T-helper 2 cell treated with Interferon-gamma antibody and Interleukin-4, amounts not matched to agents 100 ng/mL and 5 ng/mL, for 36 hours (primary cell): ENCODE measurements around the gene ACVRL1. TPM values are rescaled to one million over a fixed set of nuclear protein-coding genes. Genes with fewer than 3 reads are reported as not detected.
"Not testable (repeated sequence)": the region's sequence is repeated elsewhere in the genome, so short reads cannot be mapped to it uniquely, and the experiment has no call there.

ENCODE experiments used
- intact Hi-C: fragments of 100-400 bp; cut with micrococcal nuclease; formaldehyde crosslinking; loops from one replicate; pipeline ENCODE4 v1.15.1; 2023
- total RNA-seq: library from RNA; stranded (reverse); gene quantifications from 2 replicates; pipeline ENCODE4 v1.2.3, GENCODE V29; 2022

The ACVRL1 gene
- total RNA-seq, 1 donor from 2014 or later = not detected

GRCh38 chr12:51873251-51873994 is 33.9 kb upstream of the ACVRL1 start:
- intact Hi-C loops = loop anchor here (10.0 kb wide), 1 partner anchor 449 kb away; the partner anchor contains the start of gene SLC4A8

DNA sequence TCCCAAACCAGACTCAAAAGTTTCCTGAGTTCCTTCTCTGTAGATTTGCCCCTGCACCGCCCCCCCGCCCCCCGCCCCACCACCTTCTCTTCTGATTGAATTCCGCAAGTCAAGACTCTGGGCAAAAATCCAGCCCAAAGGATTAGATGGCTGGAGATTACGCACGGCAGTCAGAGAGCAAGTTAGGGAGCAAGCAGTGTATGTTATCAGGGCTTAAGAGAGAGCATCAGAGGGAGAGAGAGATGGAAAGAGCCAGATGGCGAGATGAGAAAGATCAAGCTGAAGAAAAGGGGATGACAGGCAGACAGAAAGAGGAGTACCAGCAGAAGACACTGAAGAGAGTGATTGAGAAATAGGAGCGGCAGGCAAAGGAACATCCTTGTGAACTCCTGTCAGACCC is 33.3 kb upstream of the ACVRL1 start:
- intact Hi-C loops = loop anchor here (10.0 kb wide), 1 partner anchor 449 kb away; the partner anchor contains the start of gene SLC4A8

- intact Hi-C loops = loop anchor here (10.0 kb wide), 1 partner anchor 450 kb away; the partner anchor contains the start of gene SLC4A8
Observed at GRCh38 chr12:51874486-51874885, 32.8 kb upstream of the ACVRL1 start.

DNA sequence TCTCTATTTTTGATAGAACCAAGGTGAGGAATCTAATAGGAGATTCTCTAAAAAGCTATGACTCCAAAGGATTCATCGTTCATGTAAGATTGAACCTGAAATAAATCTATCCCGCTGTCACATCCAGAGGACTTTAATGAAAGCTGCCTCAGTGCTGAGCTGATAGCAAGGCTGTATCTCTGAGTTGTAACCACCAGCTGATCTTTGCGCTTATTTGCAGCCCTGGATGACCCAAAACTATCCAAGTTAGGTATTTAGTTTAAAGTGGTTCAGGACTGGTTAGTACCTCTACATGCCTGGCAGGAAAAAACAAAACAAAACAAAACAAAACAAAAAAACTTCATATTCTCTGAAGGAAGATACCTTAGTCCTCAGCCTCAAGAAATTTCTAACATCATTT is 28.2 kb upstream of the ACVRL1 start:
- intact Hi-C loops = loop anchor here (10.0 kb wide), 1 partner anchor 454 kb away; the partner anchor contains the start of gene SLC4A8

GRCh38 chr12:51883295-51883694 is 24.0 kb upstream of the ACVRL1 start:
- intact Hi-C loops = no loop called here

DNA sequence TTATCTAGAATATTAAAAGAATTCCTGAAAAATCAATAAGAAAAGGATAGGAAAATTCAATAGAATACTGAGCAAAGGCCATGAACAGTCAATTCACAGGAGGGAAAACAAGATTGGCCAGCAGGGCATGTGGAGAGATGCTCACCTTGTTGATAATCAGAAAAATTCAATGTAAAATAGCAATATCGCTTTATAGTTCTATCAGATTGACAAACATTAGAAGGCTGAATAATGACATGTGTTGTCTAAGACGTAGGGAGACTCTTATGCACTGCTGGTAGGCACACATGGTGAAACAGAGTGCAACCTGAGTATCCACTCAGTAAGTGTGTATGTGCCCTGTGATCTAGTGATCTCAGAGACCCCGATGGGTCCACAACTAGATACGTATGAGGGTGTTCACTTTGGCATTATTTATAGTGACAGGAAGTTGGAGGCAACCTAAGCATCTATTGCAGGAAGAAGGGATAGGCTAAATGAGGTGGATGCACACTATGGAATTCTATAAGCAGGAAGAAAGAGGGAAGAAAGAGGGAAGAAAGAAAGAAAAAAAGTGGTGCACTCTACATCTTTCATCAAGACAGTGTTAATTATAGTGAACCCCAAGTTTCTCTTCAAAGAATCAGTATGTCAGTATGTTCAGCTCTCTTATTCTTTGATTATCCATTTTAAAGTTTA is 23.2 kb upstream of the ACVRL1 start:
- intact Hi-C loops = no loop called here

- intact Hi-C loops = no loop called here
Observed at GRCh38 chr12:51884676-51885229, 22.6 kb upstream of the ACVRL1 start.

DNA sequence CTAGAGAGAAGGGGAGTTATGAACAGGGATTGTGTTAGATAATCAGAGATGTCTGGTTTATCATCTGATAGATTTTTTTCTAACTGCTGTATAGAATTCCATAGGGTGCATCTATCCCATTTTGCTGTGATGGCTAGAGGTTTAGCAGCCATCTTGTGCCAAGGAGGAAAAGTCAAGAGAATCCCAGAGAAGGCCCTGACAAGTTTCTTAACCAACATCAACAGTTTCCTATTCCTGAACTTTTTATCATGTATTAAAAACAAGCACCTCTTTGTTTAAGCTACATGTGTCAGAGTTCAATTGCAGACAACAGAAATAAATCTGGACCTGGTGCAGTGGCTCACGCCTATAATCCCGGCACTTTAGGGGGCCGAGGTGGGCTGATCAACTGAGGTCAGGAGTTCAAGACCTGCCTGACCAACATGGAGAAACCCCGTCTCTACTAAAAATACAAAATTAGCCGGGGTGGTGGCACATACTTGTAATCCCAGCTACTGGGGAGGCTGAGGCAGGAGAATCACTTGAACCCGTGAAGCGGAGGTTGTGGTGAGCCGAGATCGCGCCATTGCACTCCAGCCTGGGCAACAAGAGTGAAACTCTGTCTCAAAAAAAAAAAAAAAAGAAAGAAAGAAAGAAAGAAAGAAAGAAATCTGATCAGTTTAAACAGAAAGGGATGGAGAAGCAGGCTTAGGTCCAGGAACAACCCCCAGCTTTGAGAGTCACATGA is 21.8 kb upstream of the ACVRL1 start:
- intact Hi-C loops = not testable (repeated sequence)

DNA sequence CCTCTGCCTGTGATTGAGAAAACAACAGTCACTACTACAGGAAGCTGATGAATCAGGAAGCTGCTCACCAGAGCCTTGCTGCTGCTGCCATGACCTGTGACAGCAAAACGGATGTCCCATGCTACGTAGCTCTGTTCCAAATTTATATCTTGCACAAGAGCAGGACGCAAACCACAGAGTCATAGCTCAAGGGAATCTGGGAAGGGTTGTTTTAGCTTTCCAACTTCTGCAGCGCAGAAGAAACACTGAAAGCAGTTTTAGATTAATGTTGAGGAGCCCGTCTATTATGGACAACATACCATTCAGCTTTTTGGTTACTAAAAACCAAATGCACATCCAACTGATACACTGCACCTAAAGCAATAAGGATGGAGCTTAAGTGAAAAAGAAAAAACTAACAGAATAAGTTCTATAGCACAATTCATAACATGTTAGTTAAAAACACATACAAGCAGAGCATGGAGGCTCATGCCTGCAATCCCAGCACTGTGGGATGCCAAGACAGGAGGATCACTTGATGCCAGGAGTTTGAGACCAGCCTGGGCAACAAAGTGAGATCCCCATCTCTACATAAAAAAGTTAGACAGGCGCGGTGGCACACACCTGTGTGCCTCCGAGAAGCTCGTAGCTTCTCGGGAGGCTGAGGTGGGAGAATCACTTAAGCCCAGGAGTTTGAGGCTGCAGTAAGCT is 21.1 kb upstream of the ACVRL1 start:
- intact Hi-C loops = no loop called here

- intact Hi-C loops = no loop called here
Observed at GRCh38 chr12:51887476-51888315, 19.6 kb upstream of the ACVRL1 start, which contains the start of gene ANKRD33. TSS of gene ANKRD33 (plus strand) at chr12:51888103. CDS start at chr12:51888187, 84 bp downstream.

GRCh38 chr12:51888316-51889215 is 18.7 kb upstream of the ACVRL1 start:
- intact Hi-C loops = no loop called here

- intact Hi-C loops = no loop called here
Observed at GRCh38 chr12:51889216-51890132, 17.8 kb upstream of the ACVRL1 start.

DNA sequence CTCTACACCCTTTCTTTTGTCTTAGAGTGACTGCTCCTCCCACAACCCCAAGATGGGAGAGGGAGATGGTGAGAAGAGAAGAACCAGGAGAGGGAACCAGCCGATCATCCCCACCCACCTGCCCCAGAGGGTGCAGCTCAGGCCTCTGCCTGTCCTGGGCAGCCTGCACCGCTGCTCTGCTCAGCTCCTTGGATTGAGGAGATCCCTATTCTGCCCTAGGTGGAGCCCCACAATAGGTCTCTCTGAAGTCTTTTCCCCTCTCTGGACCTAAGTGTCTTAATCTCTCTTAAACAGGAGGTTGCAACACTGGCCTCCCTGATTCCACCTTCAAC is 17.2 kb upstream of the ACVRL1 start:
- intact Hi-C loops = no loop called here

GRCh38 chr12:51890511-51891171 is 16.7 kb upstream of the ACVRL1 start:
- intact Hi-C loops = no loop called here

DNA sequence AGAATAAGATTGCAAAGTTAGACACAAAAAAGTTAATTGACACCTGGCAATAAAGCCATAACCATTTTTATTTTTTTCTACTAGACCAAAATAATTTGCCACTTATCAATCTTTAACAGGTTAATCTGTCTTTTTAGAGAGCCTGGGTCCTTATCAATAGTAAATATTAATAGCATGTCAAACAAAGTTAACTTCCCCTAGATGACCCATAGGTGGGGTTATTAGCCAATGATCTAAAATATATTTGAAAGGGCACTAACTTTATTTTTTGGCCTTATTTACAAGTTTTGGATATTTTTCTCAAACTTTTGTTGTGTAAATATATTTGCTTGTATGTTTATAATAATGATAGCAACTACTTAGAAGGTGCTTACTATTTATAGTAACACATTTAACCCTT is 15.5 kb upstream of the ACVRL1 start:
- intact Hi-C loops = no loop called here

DNA sequence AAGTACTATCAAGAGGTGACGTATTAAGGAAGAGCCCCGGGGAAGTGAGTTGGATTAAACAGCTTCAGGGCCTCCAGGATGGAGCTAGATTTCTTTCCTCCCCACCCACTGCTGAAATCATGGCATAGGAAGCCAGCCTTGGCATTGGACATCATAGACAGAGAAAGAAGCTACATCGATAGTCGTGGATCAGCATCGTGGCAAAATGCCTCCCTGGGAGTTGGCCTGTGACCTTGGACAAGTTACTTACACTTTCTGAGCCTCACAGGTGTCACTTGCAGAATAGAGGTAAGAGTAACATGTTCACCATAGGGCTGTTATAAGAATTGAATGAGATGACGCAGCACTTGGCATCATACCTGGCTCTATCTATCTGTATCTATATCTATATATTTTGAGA is 13.5 kb upstream of the ACVRL1 start:
- intact Hi-C loops = no loop called here

- intact Hi-C loops = no loop called here
Observed at GRCh38 chr12:51895378-51896135, 11.7 kb upstream of the ACVRL1 start.
